Upper lobe of right lung (tissue), 1 donor: ENCODE data around the gene OR56A1. TPM values are rescaled to one million over a fixed set of nuclear protein-coding genes. Genes with fewer than 3 reads are reported as not detected.
"Not testable (repeated sequence)": the region's sequence is repeated elsewhere in the genome, so short reads cannot be mapped to it uniquely, and the experiment has no call there.

Experiments used
- ATAC-seq: fragments of 200-7000 bp; cut with Tn5 transposase; one replicate; pipeline ENCODE4 v1.9.1; 2020; ENCODE audit warnings: mild to moderate bottlenecking, moderate library complexity
- DNase-seq: peaks from one replicate; pipeline ENCODE4 v3.0.0-alpha.2; 2020
- H3K27ac ChIP-seq: fragments of 200-600 bp; one replicate; pipeline ENCODE4 v1.8.0; 2022
- H3K27me3 ChIP-seq: fragments of 200-600 bp; one replicate; pipeline ENCODE4 v1.8.0; 2022; ENCODE audit warnings: mild to moderate bottlenecking
- H3K36me3 ChIP-seq: fragments of 200-600 bp; one replicate; pipeline ENCODE4 v1.8.0; 2022
- H3K4me1 ChIP-seq: fragments of 200-600 bp; one replicate; pipeline ENCODE4 v1.8.0; 2022
- H3K4me3 ChIP-seq: fragments of 200-600 bp; one replicate; pipeline ENCODE4 v1.8.0; 2022; ENCODE audit warnings: mild to moderate bottlenecking
- H3K9me3 ChIP-seq: fragments of 200-600 bp; one replicate; pipeline ENCODE4 v1.8.0; 2022
- intact Hi-C: fragments of 100-400 bp; cut with DNase I; formaldehyde crosslinking; loops from one replicate; pipeline ENCODE4 v1.11.0; 2022
- long read RNA-seq: library from polyadenylated mRNA; unstranded; transcript quantifications from one replicate; pipeline ENCODE4 v2.0.0, GENCODE V29; 2021
- total RNA-seq: library from RNA; stranded (reverse); fragmentation: NEBNext Ultra II Directional; extraction: Animal tissue kit (Norgen Biotek cat#: 25700); gene quantifications from one replicate; pipeline ENCODE4 v1.2.1, GENCODE V29; 2021
- TF ChIP-seq, protein P1 (sequence below): fragments of 200-600 bp; IDR thresholded peaks from one replicate; pipeline ENCODE4 v1.8.0; 2022; ENCODE audit warnings: antibody characterized with exemption
- donor health status: DM: no; HTN: yes; CAD: no; lungs with severe emphysema.

The OR56A1 gene
- total RNA-seq: not detected
- long read RNA-seq: 0 reads

DNA sequence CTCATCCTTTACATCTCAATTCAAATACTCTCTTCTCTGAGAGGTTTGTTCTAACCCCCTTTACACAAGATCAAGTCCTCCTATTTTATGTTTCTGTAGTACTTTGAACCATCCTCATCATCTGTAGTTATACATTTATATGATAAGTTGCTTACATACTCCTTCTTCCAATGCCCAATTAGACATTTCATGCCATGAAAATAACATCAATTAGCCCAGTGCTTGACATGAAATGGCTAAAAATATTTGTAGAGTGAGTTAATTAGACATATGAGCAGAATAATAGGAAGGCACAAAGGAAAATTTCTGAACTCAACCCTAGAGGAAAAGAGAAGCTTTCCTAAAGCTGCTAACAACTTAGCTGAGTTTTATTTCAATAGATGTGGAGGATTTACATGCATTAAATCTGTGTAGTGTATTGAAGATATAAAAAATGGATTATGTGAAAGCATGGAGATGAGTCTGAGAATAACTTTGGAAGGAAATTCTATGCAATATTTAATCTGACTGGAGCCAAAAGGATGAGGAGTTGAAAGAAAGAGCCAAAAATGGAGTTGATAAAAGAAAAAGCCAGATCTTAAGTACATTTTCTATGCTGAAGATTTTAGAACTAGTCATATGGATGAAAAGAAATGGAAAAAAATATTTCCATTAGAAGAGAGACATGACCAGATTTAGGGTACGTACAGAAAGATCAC lies at the start of gene OR56A1:
Gene OR56A1, minus strand, starts transcription at position 51 of the 698 bp plus-strand sequence. CDS start 3,066 bp downstream, outside the sequence.
- Histone ChIP-seq H3K27ac (no peak within 1 kb of the TSS), H3K4me3 (no peak within 1 kb of the TSS), H3K36me3 (no peaks in the 10 kb centered on the region), H3K4me1 (no peaks in the 10 kb centered on the region), H3K9me3 (no peaks in the 10 kb centered on the region), H3K27me3 (no peaks in the 10 kb centered on the region)
- intact Hi-C loops: no loop called here
- TF ChIP-seq, protein P1, sequence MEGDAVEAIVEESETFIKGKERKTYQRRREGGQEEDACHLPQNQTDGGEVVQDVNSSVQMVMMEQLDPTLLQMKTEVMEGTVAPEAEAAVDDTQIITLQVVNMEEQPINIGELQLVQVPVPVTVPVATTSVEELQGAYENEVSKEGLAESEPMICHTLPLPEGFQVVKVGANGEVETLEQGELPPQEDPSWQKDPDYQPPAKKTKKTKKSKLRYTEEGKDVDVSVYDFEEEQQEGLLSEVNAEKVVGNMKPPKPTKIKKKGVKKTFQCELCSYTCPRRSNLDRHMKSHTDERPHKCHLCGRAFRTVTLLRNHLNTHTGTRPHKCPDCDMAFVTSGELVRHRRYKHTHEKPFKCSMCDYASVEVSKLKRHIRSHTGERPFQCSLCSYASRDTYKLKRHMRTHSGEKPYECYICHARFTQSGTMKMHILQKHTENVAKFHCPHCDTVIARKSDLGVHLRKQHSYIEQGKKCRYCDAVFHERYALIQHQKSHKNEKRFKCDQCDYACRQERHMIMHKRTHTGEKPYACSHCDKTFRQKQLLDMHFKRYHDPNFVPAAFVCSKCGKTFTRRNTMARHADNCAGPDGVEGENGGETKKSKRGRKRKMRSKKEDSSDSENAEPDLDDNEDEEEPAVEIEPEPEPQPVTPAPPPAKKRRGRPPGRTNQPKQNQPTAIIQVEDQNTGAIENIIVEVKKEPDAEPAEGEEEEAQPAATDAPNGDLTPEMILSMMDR: no peak
- DNase-seq (no peak), ATAC-seq (no peak)

- Histone ChIP-seq H3K27ac (no peak overlapping the region), H3K27me3 (no peaks in the 10 kb centered on the region), H3K4me1 (no peaks in the 10 kb centered on the region), H3K9me3 (no peaks in the 10 kb centered on the region), H3K36me3 (no peaks in the 10 kb centered on the region), H3K4me3 (no peak overlapping the region)
- no peak for ATAC-seq
- no peak for DNase-seq
- TF ChIP-seq, protein P1: no peak
- intact Hi-C loops: no loop called here
Observed at GRCh38 chr11:6079463-6079862, 48.9 kb upstream of the OR56A1 start.

DNA sequence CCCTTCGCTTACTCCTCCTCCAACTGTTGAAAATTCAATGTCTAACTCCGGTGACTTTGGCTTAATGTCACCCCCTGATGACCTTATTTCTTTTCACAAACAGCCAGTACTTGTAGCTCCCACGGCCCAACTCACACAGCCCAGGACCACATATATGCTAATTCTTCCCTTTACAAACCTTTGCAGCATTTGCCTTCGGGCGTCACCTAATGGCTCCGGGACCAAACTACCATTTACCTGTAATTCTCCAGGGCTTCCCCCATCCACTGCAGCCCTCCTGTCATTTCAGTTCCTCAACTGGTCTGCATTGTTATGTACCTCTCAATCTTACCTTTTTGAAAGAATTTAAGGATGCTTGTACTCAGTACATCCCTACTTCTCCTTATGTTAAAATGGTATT lies 47.2 kb upstream of the OR56A1 start:
- Histone ChIP-seq H3K36me3 (no peaks in the 10 kb centered on the region), H3K27ac (no peak overlapping the region), H3K4me1 (no peaks in the 10 kb centered on the region), H3K4me3 (no peak overlapping the region), H3K9me3 (no peaks in the 10 kb centered on the region), H3K27me3 (no peaks in the 10 kb centered on the region)
- no peak for DNase-seq
- ATAC-seq: no peak
- intact Hi-C loops: no loop called here
- TF ChIP-seq, protein P1: no peak

GRCh38 chr11:6076443-6076842 lies 45.9 kb upstream of the OR56A1 start:
- H3K27ac ChIP-seq, H3K36me3 ChIP-seq, H3K9me3 ChIP-seq, ATAC-seq, H3K4me1 ChIP-seq, intact Hi-C loops, DNase-seq, H3K27me3 ChIP-seq, H3K4me3 ChIP-seq: not testable (repeated sequence)

GRCh38 chr11:6067502-6067901 lies 36.9 kb upstream of the OR56A1 start:
- Histone ChIP-seq H3K9me3 (no peaks in the 10 kb centered on the region), H3K36me3 (no peaks in the 10 kb centered on the region), H3K27me3 (no peaks in the 10 kb centered on the region), H3K4me3 (no peak overlapping the region), H3K27ac (no peak overlapping the region), H3K4me1 (no peaks in the 10 kb centered on the region)
- TF ChIP-seq, protein P1: no peak
- intact Hi-C loops: no loop called here
- ATAC-seq (no peak), DNase-seq (no peak)

- no peaks in the 10 kb centered on the region for H3K4me1 ChIP-seq
- DNase-seq (no peak), ATAC-seq (no peak)
- H3K36me3 ChIP-seq: no peaks in the 10 kb centered on the region
- H3K9me3 ChIP-seq: no peaks in the 10 kb centered on the region
- H3K27me3 ChIP-seq: no peaks in the 10 kb centered on the region
- no peak overlapping the region for H3K27ac ChIP-seq
- no peak overlapping the region for H3K4me3 ChIP-seq
- intact Hi-C loops: no loop called here
- TF ChIP-seq, protein P1: no peak
Observed at GRCh38 chr11:6062691-6063358, 32.3 kb upstream of the OR56A1 start.
